ENCODE data around the gene HSP90AA1. TPM values are rescaled to one million over a fixed set of nuclear protein-coding genes. Genes with fewer than 3 reads are reported as not detected.

HSP90AA1 gene
- total and polyA plus RNA-seq, 2 of the 8 experiments (the other 6 are each of a cell fraction or from before 2014, with no cell fraction given), result 339 to 878 TPM

GRCh38 chr14:102079700-102079979 is 7.2 kb downstream of the HSP90AA1 start:
- no peak overlapping the region for H2BK120ac ChIP-seq (replicated peaks; ENCODE audit: low read depth, low read length)
- no peak overlapping the region for H4K8ac ChIP-seq (ENCODE audit: extremely low read depth, insufficient read depth, low read length)
- no peak overlapping the region for H2AFZ ChIP-seq (ENCODE audit: low read length)
- no peak overlapping the region for H3K14ac ChIP-seq (ENCODE audit: insufficient read length)
- no peaks in the 10 kb centered on the region for H3K23me2 ChIP-seq (ENCODE audit: low read depth, low read length)
- no peak overlapping the region for H3K27ac ChIP-seq (ENCODE audit: low read depth, low read length)
- DNase-seq (ENCODE audit: low read depth in 1 of 2, low spot score in 2 of 2), result no peak
- H4K5ac ChIP-seq (ENCODE audit: insufficient read length, low read depth, low read length), result no peak overlapping the region
- TF ChIP-seq POLR2A (IDR thresholded peaks at IDR 0.05; ENCODE audit: control extremely low read depth in 1 of 2, low read depth in 2 of 2, low read length in 2 of 2) (peak in 1 of 2 experiments; percentile 33; a peak in 1 of 3 replicates), BACH1 (IDR thresholded peaks at IDR 0.05; ENCODE audit: low read length) (no peak)
- no peak overlapping the region for H3K23ac ChIP-seq (ENCODE audit: insufficient read length)
- ChIA-PET POLR2A (ENCODE audit: partially characterized antibody) (interaction anchor here (1.0 to 1.1 kb wide), 3 partner anchors 16 to 25 kb away, joined by 3 to 5 read pairs (median 4); no protein-coding TSS in a partner anchor), CTCF (ENCODE audit: partially characterized antibody) (interaction anchor here (3.0 kb wide), 1 partner anchor 33 kb away, joined by 14 read pairs; no protein-coding TSS in a partner anchor)
- peaks cover 0 to 2% (median 0%) of the 10 kb centered on the region in 4 experiments; a peak in 2 of 7 replicates for H3K4me1 ChIP-seq (replicated peaks in 1 of 4; ENCODE audit: control insufficient read depth in 3 of 4, insufficient read depth in 4 of 4, low read length in 3 of 4)
- H3K36me3 ChIP-seq (ENCODE audit: control insufficient read depth in 2 of 4, insufficient read depth in 4 of 4, low read length in 3 of 4), result peaks cover 26 to 65% (median 53%) of the 10 kb centered on the region in 4 experiments
- H2BK15ac ChIP-seq (ENCODE audit: low read length), result no peak overlapping the region
- no peak overlapping the region for H3K56ac ChIP-seq (replicated peaks; ENCODE audit: insufficient read length, low read depth, low read length)
- peaks cover 4 to 5% of the 10 kb centered on the region in 2 experiments for H4K20me1 ChIP-seq (replicated peaks in 1 of 2; ENCODE audit: control insufficient read depth in 1 of 2, insufficient read depth in 2 of 2, low read length in 2 of 2)
- no peak overlapping the region for H3K18ac ChIP-seq (ENCODE audit: extremely low read depth, low read length)
- no peak overlapping the region for H3K4me2 ChIP-seq (ENCODE audit: insufficient read depth in 1 of 2, low read depth in 2 of 2, low read length in 2 of 2)
- peaks cover 0 to 14% of the 10 kb centered on the region in 2 experiments; a peak in 2 of 4 replicates for H3K79me2 ChIP-seq (ENCODE audit: control insufficient read depth in 1 of 2, insufficient read depth in 2 of 2, low read length in 2 of 2)
- no peak overlapping the region; the same call in 1 of the 2 replicates for H2BK20ac ChIP-seq (ENCODE audit: low read length)
- H3K4me3 ChIP-seq (ENCODE audit: extremely low read depth in 1 of 4, insufficient read depth in 2 of 4, low read depth in 3 of 4, low read length in 4 of 4), result no peak overlapping the region
- H3K9ac ChIP-seq (replicated peaks in 1 of 4; ENCODE audit: extremely low read depth in 1 of 4, low read depth in 3 of 4, low read length in 3 of 4), result no peak overlapping the region
- H3K9me3 ChIP-seq (ENCODE audit: insufficient read depth in 2 of 2, low read depth in 1 of 2, low read length in 1 of 2), result no peaks in the 10 kb centered on the region
- H3K4ac ChIP-seq (replicated peaks; ENCODE audit: insufficient read length, low read depth, low read length), result no peak overlapping the region
- no peak overlapping the region for H4K91ac ChIP-seq (replicated peaks; ENCODE audit: insufficient read length, low read length)
- no peaks in the 10 kb centered on the region for H3K79me1 ChIP-seq (ENCODE audit: low read depth, low read length)
- no peak overlapping the region for H2BK5ac ChIP-seq (ENCODE audit: low read depth, low read length)
- H2AK5ac ChIP-seq (ENCODE audit: low read depth, low read length), result no peak overlapping the region
- FAIRE-seq, result no peak
- no peak overlapping the region for H2BK12ac ChIP-seq (ENCODE audit: low read depth, low read length)
- H3K27me3 ChIP-seq (replicated peaks in 1 of 4; ENCODE audit: control insufficient read depth in 3 of 4, extremely low read depth in 1 of 4, insufficient read depth in 3 of 4, low read length in 3 of 4), result no peaks in the 10 kb centered on the region

All from H1 (cell line).